Limb (tissue), 2 donors: ENCODE results near the gene NFIC.
"Not testable (repeated sequence)": the region's sequence is repeated elsewhere in the genome, so short reads cannot be mapped to it uniquely, and the experiment has no call there.

Experiments used
- DNase-seq, 2 donors: peaks; one replicate each; pipeline ENCODE4 v3.0.0-alpha.2; 2016; ENCODE audit errors: extremely low spot score in 2 of 2

The NFIC gene

DNA sequence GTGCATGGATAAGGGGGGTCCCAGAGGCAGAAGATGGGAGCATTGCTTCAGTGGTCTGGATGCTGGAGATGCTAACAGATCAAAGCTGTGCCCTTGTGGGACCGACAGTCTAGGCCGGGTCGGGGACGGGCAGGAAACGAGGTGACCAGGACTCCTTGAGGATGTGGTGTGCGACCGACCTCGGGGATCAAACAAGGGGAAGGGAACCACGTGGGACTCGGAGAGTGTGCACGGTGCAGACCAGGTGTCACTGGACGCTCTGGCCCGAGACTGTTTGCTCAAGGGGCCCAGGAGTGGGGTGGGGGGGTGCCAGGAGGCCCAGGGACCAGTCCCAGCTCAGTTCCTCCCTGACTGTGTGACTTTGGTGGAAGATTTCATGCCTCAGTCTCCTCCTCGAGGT lies 6.0 kb downstream of the NFIC start:
- DNase-seq: no peak

DNA sequence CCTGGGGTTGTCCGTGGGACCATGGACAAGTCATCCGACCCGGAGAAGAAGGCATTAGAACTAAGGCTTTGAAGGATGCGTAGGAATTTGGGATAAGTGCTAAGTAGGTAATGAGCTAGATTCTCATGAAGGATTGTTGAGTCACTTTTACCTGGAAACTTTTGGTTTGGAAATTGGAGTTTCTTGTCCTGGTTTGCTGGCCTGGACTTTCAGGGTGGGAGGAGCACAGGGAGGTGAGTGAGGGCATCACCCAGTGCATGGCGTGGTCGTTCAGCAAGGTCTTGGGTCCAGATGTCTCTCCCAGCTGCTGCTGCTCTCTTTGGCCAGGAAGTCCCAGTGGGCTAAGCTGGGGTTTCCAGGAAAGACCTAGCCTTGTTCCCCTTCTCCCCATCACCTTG lies 7.6 kb downstream of the NFIC start:
- DNase-seq: no peak

DNA sequence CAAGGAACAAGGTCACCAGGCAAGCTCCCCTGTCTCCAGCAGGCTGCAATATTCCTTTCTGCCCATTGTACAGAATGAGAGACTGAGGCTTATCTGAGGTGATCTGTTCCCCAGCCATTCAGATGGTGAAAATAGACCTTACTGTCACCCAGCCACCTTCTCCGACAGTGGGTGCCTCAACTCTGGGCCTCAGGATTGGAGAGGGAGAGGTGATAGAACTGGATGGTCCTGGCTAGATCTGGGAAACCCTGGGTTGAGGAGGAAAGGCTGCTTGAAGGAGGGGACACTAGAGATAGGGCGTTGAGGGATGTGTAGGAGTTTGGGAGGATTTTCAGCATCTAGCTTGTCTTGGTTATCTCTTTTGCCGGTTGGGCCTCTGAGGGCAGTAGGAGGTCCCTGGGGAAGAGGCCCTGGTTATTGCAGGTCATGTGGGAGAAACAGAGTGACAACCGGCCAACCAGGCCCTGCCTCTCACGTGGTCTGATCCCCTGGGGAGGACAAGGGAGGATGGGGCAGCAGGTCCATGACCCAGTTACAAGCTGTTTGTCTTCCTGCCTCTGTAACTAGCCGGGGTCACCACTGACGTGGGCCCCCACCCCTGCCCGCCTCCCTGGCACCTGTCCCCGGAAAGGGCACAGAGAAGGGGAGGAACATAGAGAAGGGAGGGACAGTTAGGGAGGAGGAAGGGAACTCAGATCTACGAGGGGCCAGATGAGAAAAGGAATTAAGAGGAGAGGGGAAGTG lies 8.2 kb downstream of the NFIC start:
- no peak for DNase-seq

DNA sequence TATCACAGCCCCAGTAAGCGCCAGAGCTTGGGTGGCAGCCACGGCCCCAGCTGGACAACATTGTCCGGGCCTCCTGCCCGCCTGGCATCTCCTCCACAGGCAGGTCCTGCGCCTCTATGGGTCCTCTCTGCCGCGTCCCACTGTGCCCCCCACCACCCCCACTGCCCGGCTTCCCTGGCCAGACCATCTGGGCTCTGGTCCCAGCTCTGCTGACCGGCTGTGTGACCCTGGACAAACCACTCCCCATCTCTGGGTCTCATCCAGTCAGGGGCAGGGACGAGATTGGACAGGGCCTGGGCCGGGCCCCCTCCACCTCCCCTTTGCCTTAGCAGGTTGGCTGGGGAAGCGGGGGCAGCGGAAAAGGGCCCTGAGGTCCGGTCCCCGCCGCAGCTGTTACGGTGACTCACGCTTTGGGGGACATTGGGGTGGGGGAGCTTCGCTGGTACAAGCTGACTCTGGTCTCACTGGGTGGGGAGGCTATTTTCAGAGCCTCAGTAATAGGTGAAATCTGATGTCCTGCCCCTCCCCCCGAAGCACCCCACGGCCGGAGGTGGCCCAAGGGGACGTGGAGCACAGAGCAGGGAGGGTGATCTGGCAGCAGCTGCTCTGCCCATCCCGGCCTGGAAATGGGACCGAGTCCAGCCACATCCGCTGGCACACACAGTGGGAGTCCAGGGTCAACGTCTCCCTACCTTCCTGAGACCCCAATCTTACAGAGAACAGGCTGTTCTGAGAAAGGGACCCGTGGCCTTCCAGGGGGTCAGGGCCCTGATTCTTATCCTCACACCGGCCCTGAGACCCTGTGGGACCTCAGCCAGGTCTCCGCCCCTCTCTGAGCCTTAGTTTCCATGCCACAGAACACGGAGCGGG lies 9.1 kb downstream of the NFIC start:
- DNase-seq: no peak

DNA sequence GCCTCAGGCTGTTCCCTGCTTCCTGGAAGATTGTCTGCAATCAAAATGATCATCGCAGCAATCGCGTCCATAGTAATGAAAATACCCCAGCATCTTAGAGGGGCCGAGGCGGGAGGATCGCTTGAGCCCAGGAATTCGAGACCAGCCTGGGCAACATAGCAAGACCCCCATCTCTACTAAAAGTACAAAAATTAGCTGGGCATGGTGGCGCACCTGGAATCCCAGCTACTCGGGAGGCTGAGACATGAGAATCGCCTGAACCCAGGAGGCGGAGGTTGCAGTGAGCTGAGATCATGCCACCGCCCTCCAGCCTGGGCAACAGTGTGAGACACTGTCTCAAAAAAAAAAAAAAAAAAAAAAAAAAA lies 9.7 kb downstream of the NFIC start:
- DNase-seq: not testable (repeated sequence)

DNA sequence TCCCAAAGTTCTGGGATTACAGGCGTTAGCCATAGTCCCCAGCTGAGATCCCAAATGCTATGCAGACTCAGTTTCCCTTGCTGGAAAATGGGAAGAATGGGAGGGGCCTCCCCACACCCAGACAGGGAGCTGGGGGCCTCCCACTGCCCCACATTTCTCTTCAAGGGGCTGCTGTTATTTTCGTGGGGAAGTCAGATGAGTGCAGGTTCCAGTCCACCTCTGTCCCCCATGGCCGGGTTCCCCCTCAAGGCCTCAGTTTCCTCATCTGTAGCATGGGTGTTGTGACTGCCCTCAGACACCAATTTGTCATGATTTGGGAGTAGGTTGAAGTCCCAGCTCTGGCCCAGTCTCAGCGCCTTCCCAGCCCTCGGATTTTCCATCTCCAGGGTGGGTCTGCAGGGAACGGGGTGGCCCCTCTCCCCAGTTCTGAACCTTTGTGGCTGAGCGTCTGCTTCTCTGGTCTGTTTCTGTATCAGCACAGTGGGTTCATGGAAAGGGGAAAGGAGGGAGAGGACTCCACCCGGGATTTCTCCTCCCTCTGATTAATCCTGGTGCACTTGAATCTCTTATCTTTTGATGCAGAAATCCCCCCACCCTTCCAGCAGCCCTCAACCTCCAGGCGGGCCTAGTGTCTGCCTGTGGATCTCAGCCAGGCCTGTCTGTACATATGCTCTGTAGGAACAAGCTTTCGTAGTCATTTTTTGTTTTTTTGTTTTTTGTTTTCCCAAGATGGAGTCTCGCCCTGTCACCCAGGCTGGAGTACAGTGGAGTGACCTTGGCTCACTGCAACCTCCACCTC lies 12.2 kb downstream of the NFIC start:
- no peak for DNase-seq

DNA sequence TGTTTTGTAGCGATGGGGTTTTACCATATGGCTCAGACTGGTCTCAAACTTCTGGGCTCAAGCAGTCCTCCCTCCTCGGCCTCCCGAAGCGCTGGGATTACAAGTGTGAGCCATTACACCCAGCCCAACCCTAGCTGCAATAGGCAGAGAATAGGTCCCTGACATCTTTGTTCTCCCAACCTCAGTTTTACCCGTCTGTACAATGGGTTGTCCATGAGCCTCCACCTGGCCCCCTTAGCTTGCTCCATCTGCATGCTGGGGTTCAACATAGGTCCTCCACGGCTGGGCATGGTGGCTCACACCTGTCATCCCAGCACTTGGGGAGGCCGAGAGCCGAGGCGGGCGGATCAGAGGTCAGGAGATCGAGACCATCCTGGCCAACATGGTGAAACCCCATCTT lies 14.4 kb downstream of the NFIC start:
- no peak for DNase-seq

DNA sequence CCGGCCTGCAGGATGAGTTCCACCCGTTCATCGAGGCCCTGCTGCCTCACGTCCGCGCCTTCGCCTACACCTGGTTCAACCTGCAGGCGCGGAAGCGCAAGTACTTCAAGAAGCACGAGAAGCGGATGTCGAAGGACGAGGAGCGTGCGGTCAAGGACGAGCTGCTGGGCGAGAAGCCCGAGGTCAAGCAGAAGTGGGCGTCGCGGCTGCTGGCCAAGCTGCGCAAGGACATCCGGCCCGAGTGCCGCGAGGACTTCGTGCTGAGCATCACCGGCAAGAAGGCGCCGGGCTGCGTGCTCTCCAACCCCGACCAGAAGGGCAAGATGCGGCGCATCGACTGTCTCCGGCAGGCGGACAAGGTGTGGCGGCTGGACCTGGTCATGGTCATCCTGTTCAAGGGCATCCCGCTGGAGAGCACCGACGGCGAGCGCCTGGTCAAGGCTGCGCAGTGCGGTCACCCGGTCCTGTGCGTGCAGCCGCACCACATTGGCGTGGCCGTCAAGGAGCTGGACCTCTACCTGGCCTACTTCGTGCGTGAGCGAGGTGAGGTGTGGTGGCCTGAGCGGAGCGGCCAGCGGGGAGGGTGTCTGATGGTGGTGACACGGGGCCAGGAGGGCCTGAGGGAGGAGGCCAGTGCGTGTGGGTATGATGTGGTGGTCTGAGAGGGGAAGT lies 15.5 kb downstream of the NFIC start:
- no peak for DNase-seq

DNA sequence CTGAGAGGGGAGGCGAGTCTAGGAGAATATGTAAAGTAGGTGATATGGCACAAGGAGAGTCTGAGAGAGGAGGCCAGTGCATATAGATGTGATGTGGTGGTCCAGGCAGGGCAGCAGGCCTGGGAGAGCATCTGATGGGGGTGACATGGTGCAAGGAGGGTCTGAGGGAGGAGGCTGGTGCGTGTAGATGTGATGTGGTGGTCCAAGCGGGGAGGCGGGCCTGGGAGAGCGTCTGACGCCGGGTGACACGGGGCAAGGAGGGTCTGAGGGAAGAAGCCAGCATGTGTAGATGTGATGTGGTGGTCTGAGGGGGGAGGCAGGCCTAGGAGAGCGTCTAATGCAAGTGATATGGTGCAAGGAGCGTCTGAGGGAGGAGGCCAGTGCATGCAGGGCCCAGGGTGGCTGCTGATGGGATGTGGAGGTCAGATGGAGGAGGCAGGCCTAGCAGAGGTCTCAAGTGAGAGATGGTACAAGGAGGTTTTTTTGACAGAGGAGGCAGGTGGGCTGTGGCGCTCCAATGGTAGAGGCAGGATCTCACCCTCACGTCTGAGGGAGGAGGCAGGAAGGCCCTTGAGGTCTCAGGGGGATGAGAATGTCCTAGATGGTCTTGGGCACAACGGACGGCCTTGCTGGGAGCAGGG lies 16.2 kb downstream of the NFIC start:
- no peak for DNase-seq

DNA sequence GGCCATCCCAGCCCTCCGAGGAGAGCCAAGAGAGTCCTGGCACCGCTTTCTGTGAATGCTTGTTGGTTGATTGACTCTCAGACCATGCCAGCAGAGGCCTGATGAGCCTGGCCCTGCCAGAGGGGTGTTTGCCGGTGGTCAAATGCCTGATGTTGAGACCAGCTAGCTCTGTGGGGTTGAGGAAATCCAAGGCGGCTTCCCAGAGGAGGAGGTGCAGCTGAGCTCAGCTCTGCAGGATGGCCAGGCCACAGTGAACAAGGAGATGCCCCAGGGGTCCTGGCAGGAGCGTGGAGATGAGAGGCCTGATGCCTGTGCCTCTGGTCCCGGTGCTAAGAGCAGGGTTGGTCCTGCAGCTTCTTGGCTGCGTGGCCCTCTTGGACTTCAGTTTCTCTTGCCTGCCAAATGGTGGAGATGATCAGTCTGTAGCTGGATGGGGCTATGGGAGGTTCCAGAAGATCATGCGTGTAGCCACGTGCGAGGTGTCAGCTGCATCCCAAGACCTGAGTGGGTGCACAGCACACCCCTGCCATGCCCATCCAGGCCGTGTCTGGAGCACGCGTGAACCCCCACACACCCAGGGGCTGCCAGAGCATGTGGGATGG lies 16.8 kb downstream of the NFIC start:
- no peak for DNase-seq

DNA sequence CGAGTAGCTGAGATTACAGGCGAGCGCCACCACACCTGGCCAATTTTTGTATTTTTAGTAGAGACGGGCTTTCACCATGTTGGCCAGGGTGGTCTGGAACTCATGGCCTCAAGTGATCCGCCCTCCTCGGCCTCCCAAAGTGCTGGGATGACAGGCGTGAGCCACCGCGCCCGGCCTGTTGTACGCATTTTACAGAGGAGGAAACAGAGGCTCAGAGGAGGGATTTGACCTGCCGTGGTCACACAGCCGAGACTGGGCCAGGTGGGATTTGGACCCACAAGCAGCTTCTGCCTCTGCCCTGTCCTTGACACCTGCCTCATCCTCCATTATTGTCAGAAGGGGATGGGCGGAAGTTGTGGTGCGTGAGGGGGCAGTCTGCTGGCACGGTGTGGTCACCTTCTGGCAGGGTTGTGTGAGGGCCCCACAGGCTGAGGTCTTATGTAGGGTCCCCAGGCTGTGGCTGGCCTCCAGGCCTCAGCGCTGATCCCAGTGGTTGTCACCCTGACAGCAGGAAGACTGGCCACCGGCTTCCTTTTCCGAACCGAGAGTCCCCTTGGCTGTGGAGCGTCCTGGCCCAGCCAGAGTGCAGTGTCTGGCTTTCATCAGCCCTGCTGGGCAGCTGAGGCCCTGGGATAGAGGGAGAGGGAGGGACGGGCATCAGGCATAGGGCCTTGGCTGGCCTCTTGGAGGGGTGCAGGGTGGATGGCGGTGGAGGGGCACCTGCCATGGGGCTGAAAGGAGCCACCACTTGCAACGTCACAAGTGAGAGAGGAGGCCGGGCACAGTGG lies 20.3 kb downstream of the NFIC start:
- DNase-seq: no peak

DNA sequence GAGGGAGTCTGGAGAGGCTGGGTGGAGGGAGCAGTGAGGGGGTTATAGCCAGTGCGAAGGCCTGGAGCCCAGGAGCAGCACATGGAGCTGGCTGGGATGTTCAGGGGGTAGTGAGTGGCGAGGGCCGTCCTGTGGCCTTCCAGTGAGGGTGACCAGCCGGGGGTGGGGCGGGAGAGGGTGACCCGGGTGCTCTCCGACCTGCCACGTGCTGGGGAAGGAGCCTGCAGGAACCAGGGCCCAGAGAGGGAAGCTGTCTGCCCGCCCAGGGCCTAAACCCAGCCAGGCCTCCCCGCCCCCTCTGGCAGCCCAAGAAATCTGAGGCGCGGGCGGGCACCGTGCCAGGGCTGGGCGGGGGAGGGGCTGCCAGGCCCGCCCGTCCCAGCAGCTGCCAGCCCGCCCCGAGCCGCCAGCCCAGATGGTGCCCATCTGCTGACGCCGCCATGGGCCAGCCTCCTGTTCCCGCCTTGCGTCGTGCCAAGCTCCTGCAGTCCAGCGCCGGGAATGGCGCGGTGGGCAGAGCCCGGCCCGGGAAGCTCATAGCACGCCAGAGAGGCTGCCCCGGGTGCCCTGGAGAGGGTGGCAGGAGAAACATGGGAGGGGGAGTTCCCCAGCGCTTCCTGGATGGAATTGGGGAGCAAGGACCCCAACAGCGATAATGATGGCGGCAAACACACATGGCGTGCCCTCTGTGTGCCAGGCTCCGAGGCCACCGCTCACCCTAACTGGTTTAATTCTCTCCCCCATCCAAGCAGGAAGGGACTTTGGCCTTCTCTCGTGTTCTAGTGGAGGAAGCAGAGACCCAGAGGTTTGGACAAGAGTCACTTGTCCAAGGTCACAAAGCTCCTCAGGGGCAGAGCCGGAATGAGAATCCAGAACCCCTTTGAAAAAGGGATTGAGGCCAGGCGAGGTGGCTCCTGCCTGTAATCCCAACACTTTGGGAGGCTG lies 21.5 kb downstream of the NFIC start:
- DNase-seq: peak in 1 of 2 donors; percentile 86

DNA sequence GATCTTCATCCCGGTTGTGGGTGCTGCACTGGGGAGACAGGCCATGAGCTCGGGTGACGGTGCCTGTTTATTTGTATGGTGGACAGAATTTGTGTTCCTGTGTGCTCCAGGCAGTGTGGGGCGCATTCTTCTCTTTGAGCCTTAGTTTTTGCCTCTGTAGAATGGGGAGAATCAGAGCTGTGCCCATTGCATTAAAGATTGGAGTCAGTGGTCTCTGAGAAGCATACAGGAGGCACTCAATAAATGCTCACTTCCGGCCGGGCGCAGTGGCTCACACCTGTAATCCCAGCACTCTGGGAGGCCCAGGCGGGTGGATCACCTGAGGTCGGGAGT lies 23.0 kb downstream of the NFIC start:
- DNase-seq: no peak

DNA sequence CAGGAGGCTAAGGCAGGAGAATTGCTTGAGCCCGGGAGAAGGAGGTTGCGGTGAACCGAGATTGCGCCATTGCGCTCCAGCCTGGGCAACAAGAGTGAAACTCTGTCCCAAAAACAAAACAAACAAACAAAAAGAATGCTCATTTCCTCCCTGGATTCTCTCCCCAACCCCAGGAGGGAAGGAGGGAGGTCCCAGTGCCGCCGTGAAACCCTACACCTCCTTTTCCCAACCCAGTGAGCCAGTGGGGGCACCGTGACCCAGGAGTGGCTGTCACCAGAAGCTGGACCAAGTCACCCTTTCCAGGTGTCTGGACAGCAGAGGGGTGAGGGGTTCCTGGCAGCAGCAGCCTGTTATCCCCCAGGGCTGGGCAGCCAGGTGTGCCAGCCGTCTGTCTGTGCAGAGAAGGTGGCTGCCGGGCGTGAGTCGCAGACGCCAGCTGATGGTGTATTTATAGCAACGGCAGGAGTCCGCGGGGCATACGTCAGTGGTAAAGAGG lies 23.5 kb downstream of the NFIC start:
- no peak for DNase-seq

DNA sequence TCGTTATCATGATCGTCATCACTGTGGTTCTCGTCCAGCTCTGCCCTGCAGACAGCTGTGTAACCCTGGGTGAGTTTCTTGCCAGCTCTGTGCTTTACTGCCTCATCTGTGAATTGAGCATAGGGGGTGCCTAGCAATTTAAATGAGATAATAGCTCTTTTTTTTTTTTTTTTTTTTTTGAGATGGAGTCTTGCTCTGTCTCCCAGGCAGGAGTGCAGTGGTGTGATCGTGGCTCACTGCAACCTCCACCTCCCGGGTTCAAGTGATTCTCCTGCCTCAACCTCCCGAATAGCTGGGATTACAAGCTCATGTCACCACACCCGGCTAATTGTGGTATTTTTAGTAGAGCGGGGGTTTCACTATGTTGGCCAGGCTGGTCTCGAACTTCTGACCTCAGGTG lies 25.5 kb downstream of the NFIC start:
- DNase-seq: not testable (repeated sequence)

DNA sequence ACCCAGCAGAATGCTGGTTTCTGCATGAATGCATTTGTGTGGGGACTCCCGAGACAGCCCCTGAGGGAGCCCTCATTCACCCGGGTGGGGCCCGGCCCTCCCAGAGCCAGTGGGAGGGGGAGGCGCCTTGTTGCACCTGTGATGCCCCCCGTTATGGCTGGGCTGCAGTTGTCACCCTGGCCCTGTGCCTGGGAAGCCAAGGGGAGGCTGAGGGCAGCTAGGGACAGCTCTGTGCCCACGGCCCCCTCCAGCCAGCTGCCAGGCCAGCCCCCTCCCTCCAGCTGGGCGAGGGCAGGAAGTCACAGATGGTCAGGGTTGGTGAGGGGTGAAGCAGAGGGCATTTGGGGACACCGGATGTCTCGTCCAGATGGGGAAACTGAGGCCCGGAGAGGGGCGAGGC lies 26.1 kb downstream of the NFIC start:
- no peak for DNase-seq

DNA sequence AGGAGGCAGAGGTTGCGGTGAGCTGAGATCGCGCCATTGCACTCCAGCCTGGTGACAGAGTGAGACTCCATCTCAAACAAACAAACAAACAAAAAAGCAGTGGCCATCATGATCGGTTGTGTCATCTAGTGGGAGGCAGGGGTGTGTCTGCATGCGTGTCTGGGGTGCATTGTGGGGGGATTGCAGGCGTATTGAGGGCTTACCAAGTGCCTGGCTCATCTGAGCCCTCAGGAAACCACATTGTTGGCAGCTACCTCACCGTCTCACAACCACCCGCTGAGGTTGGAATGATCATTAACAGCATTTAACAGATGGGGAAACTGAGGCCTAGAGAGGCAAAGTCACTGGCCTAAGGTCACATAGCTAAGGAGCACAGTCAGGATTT lies 30.5 kb downstream of the NFIC start:
- DNase-seq: no peak

DNA sequence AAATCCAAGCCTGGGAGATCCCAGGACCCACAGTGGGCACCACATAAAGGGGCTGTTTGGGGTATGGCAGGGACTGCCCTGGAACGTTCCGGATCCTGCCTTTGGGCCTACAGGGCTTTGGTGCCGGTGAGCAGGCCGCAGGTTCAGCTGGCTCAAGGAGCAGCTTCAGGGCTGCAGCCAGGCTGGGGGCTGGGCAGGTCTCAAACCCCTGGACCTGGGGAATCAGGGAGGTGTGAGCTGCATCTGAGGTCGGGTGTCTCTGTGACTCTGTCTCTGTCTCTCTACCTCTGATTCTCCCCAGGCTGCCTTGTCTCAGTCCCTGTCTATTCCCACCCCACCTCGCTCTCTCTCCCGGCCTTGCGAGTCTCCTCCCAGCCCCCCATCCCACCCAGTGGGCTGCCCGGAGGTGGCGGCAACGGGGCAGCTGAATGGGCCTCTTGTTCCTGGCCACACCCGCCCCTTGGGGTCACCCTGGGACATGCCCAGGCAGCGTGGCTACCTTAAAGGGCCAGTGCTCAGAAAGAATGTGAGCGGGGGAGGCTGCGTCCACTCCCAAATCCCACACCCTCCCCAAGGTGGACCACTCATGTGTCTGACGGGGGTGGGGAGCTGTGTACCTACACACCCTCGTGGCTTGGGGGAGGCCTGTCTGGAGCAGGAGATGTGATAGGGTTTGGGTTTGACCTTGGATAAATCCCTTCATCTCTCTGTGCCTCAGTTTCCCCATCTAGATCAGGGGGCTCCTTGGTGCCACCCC lies 31.1 kb downstream of the NFIC start:
- DNase-seq: peak in 1 of 2 donors; percentile 48
